GM23248 (cell line): ENCODE results near the gene POLR1F.

Experiments used
- EZH2 ChIP-seq: fragments of 200-600 bp; sonication (generic); IDR thresholded peaks from 2 replicates; pipeline ENCODE4 v1.6.1; 2018; ENCODE audit warnings: antibody characterized with exemption, mild to moderate bottlenecking; ENCODE audit not compliant: insufficient read depth, poor library complexity, severe bottlenecking
- EZH2phosphoT487 ChIP-seq: fragments of 200-600 bp; sonication (generic); IDR thresholded peaks from 2 replicates; pipeline ENCODE4 v1.6.1; 2018; ENCODE audit warnings: antibody characterized with exemption, moderate library complexity, mild to moderate bottlenecking, low read depth; ENCODE audit not compliant: insufficient read depth

DNA sequence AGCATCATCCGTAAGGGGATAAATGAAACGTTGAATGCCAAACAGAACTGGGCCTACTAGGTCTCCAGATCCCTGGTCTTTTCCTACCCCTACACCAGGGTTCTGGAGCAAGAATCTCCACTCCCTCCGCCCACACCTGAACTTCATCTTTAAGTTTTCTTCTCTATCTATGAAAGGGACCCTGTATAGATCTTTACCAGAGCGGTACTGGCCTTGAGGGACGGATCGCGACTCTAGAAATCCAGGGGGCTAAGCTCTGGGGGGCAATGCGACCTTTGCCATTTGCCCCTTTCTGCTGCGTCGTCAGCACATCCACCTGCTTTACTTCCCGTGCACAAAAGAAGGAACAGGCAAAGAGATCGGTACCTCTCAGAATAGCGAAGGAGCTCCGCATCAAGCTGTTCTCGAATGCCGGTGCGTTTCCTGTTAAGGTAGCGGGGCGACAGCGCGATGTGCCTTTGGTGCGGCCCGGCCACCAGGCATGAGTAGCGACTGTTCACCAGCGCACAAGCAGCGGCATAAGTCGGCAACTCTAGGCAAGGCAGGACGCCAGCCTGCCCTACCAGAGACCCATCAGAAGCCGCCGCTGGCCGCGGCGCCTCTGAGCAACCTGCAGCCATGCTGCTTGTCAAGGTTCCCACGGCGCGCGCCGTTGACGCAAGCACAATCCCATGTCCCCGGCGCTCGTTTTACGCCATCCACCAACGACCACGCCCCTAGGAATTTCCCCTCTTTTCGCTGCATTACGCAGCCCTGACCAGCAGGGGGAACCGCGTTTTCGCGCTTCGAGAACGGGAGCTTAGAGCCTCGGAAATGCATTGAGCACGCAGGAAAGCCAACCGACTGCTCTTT, at the start of gene POLR1F:
- TF ChIP-seq EZH2 (no peak), EZH2phosphoT487 (no peak)
